Measurements from ENCODE around the gene FDX1. TPM values are rescaled to one million over a fixed set of nuclear protein-coding genes. Genes with fewer than 3 reads are reported as not detected.

The FDX1 gene
- total and polyA plus RNA-seq, 11 donors = 12.3 to 28.5 (median 21.1) TPM

DNA sequence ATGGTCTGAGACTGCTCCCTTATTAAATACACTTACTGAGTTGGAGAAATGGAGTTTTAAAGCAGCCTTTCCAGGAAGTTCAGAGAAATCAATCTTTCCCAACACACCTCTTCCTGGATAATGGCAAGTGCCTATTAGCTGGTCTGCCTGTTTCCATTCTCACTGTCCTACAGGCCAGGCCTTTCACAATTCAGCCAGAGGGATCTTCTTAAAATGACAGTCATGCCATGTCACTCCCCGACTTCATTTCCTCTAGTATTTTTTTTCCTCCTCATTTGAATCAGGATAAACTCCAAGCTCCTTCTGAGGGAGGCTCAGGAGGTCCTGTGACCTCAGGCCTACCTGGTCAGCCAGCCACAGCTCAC lies 62.6 kb downstream of the FDX1 start:
- 70 to 84% (median 75%) methylated on average over 1 of the region's 1 CpG for WGBS, 4 donors
- Histone ChIP-seq H3K4me1 (peaks cover 0 to 10% (median 0%) of the 10 kb centered on the region in 12 donors), H3K27me3 (no peaks in the 10 kb centered on the region), H3K9me3 (peaks cover 0 to 11% (median 0%) of the 10 kb centered on the region in 12 donors), H3K4me3 (no peak overlapping the region), H3K27ac (no peak overlapping the region), H3K36me3 (no peaks in the 10 kb centered on the region)
- ATAC-seq (no peak), DNase-seq (no peak)
- intact Hi-C loops (cut with DNase I) = no loop called here
- TF ChIP-seq, protein P1, sequence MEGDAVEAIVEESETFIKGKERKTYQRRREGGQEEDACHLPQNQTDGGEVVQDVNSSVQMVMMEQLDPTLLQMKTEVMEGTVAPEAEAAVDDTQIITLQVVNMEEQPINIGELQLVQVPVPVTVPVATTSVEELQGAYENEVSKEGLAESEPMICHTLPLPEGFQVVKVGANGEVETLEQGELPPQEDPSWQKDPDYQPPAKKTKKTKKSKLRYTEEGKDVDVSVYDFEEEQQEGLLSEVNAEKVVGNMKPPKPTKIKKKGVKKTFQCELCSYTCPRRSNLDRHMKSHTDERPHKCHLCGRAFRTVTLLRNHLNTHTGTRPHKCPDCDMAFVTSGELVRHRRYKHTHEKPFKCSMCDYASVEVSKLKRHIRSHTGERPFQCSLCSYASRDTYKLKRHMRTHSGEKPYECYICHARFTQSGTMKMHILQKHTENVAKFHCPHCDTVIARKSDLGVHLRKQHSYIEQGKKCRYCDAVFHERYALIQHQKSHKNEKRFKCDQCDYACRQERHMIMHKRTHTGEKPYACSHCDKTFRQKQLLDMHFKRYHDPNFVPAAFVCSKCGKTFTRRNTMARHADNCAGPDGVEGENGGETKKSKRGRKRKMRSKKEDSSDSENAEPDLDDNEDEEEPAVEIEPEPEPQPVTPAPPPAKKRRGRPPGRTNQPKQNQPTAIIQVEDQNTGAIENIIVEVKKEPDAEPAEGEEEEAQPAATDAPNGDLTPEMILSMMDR (IDR thresholded peaks at IDR 0.05) = no peak
- no peak for TF ChIP-seq POLR2A (IDR thresholded peaks at IDR 0.05)

DNA sequence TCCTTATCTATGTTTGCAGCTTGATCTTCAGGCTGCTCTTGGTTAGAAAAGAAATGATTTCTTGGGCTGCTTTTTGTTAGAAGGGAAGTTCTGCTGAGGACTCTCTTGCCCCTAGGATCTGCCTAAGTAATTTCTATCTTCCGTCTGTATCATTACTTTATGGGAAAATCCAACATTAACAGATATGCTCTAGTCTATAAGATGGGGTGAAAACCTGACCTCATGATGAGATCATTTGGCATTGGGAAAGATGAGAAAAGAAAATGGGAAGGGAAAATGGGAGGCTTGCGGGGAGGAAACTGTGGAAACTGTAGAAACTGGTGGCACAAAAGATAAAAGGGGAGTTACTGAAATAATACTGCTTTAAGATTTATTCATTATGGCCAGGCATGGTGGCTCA lies 63.6 kb downstream of the FDX1 start:
- no peaks in the 10 kb centered on the region for H3K27me3 ChIP-seq
- H3K9me3 ChIP-seq = peaks cover 0 to 11% (median 0%) of the 10 kb centered on the region in 12 donors
- H3K4me3 ChIP-seq = no peak overlapping the region
- no peak overlapping the region for H3K27ac ChIP-seq
- 84 to 96% (median 92%) methylated on average over 2 of the region's 2 CpGs for WGBS, 4 donors
- intact Hi-C loops (cut with DNase I) = no loop called here
- peaks cover 0 to 20% (median 0%) of the 10 kb centered on the region in 12 donors for H3K4me1 ChIP-seq
- TF ChIP-seq POLR2A (IDR thresholded peaks at IDR 0.05) = no peak
- ATAC-seq = no peak
- no peaks in the 10 kb centered on the region for H3K36me3 ChIP-seq
- no peak for DNase-seq

DNA sequence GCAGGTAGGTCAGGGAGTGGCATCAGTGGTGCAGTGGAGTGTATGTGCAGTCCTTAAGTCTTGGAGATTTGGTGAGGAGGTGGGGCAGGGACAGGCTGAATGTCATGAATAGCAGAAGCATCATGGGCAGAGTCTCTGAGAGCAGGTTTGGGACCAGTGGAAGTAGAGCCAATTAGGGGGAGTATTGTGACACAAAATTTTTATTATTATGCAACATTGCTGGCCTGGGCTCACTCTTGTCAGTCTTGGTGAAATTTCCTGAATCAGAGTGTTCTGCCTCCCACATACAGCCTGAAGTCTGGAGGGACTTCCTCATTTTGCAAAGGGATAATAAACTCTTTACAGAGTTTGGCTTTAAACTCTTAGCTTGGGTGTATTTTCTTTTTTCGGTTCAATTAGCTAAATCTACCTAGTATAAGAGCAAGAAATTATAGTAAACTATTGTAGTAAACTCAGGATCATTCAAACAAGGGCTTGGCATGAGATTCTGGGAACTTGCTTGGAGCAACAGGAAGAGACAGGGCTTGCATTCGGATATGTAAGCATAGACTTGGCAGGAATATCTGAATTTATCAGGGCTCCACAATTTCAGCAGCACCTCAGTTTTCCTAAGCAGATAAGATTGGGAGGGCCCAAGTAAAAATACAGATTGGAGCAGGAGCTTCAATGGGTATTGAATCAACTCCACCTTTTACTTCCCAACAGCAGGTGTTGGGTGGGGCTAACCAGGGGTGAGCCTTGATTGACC lies 67.7 kb downstream of the FDX1 start:
- H3K4me1 ChIP-seq = peaks cover 0 to 16% (median 0%) of the 10 kb centered on the region in 12 donors
- no peaks in the 10 kb centered on the region for H3K27me3 ChIP-seq
- 26 to 48% (median 41%) methylated on average over 2 of the region's 2 CpGs for WGBS, 4 donors
- peaks cover 0 to 21% (median 0%) of the 10 kb centered on the region in 12 donors for H3K9me3 ChIP-seq
- no peaks in the 10 kb centered on the region for H3K36me3 ChIP-seq
- intact Hi-C loops (cut with DNase I) = no loop called here
- no peak for TF ChIP-seq POLR2A (IDR thresholded peaks at IDR 0.05)
- TF ChIP-seq, protein P1 (IDR thresholded peaks at IDR 0.05) = no peak
- ATAC-seq (peak; percentile 47 to 78 (median 65)), DNase-seq (no peak)
- H3K27ac ChIP-seq = peak overlapping the region in 1 of 12 donors; percentile 43
- H3K4me3 ChIP-seq = no peak overlapping the region

DNA sequence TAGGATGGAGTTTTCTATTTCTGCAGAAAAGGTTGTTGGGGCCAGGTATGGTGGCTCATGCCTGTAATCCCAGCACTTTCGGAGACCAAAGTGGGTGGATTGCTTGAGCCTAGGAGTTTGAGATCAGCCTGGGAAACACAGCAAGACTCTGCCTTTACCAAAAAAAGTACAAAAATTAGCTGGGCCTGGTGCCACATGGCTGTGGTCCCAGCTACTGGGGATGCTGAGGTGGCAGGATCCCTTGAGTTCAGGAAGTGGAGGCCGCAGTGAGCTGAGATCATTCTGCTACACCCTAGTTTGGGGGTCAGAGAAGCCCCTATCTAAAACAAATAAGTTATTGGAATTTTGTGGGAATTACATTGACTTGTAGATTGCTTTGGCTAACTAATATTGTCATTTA lies 71.7 kb downstream of the FDX1 start:
- ATAC-seq = no peak
- Histone ChIP-seq H3K9me3 (peaks cover 0 to 16% (median 0%) of the 10 kb centered on the region in 12 donors), H3K27ac (no peak overlapping the region), H3K36me3 (no peaks in the 10 kb centered on the region), H3K4me3 (no peak overlapping the region), H3K27me3 (no peaks in the 10 kb centered on the region), H3K4me1 (peaks cover 0 to 16% (median 0%) of the 10 kb centered on the region in 12 donors)
- TF ChIP-seq, protein P1 (IDR thresholded peaks at IDR 0.05) = no peak
- no peak for TF ChIP-seq POLR2A (IDR thresholded peaks at IDR 0.05)
- intact Hi-C loops (cut with DNase I) = no loop called here
- WGBS, 4 donors = 65 to 78% (median 68%) methylated on average over 2 of the region's 2 CpGs
- peak in 1 of 5 donors; percentile 40 for DNase-seq
